HepG2 (cell line): ENCODE measurements around the gene PRIMA1. TPM values are rescaled to one million over a fixed set of nuclear protein-coding genes. Genes with fewer than 3 reads are reported as not detected.

ENCODE experiments used
- ATAC-seq: fragments of 200-7000 bp; cut with Tn5 transposase; 3 replicates; pipeline ENCODE4 v1.9.1; 2020; ENCODE audit warnings: mild to moderate bottlenecking, moderate library complexity
- BruUV-seq: library from RNA; stranded (reverse); fragments of 400-500 nt; replicated peaks from 2 replicates; lab custom pipeline; 2021; lab: Mats Ljungman, UMichigan
- CTCF ChIA-PET: fragments of 300-600 bp; formaldehyde crosslinking; extraction: SDS; loops from one replicate; lab custom pipeline; 2021; ENCODE audit warnings: low total read pairs, inconsistent platforms, low intra/inter-chr PET ratio; lab: Yijun Ruan, JAX
- POLR2A ChIA-PET: fragments of 350-600 bp; sonication (Branson Sonifier 250); formaldehyde crosslinking; loops from one replicate; lab custom pipeline; 2020; ENCODE audit warnings: antibody characterized with exemption, inconsistent platforms; lab: Yijun Ruan, JAX
- DNase-seq: peaks from one replicate; pipeline ENCODE4 v3.0.0-alpha.2; 2015; ENCODE audit warnings: low spot score
- FAIRE-seq: peaks from 3 replicates; lab custom pipeline; 2011; peaks lifted over from hg19 to GRCh38; lab: Jason Lieb, UNC
- H2AFZ ChIP-seq: one replicate; pipeline ENCODE4 v1.6.1; 2011; ENCODE audit warnings: low read length, inconsistent platforms
- H3K27ac ChIP-seq: fragments of 300-600 bp; 3 replicates; pipeline ENCODE4 v1.8.0; 2011; ENCODE audit warnings: mixed run types, mild to moderate bottlenecking, mixed read lengths, low read length, inconsistent platforms; ENCODE audit not compliant: insufficient read depth; ENCODE audit errors: extremely low read length
- H3K27me3 ChIP-seq, 2 experiments: fragments of 200-600 bp in 1 of 2; 2 replicates in 1 of 2; 3 replicates in 1 of 2; pipeline versions ENCODE4 v1.6.0 to v1.8.0; 2011; ENCODE audit warnings: low read length in 2 of 2, mild to moderate bottlenecking in 2 of 2, moderate library complexity in 2 of 2, inconsistent platforms in 1 of 2; ENCODE audit not compliant: insufficient read depth in 2 of 2, control insufficient read depth in 1 of 2
- H3K36me3 ChIP-seq, 2 experiments: fragments of 200-600 bp in 1 of 2; replicated peaks in 1 of 2; 2 replicates in 1 of 2; 3 replicates in 1 of 2; pipeline versions ENCODE4 v1.5.1 to v1.8.0; 2011; ENCODE audit warnings: low read length in 2 of 2, inconsistent platforms in 1 of 2; ENCODE audit not compliant: insufficient read depth in 2 of 2, control insufficient read depth in 1 of 2
- H3K4me1 ChIP-seq: 2 replicates; pipeline ENCODE4 v1.5.1; 2012; ENCODE audit warnings: low read length, inconsistent platforms; ENCODE audit not compliant: insufficient read depth
- H3K4me2 ChIP-seq: 2 replicates; pipeline ENCODE4 v1.6.0; 2011; ENCODE audit warnings: low read depth, low read length, inconsistent platforms
- H3K4me3 ChIP-seq, 3 experiments: fragments of 200-600 bp in 1 of 3; sonication (generic), shearing (Covaris generic) in 1 of 3; replicated peaks in 1 of 3; 2 replicates each; pipeline ENCODE4 v1.5.1; 2011 to 2016; ENCODE audit warnings: low read length in 3 of 3, inconsistent platforms in 2 of 3, low read depth in 2 of 3, mild to moderate bottlenecking in 2 of 3, control low read depth in 1 of 3, mixed read lengths in 1 of 3; ENCODE audit not compliant: insufficient read depth in 1 of 3
- H3K79me2 ChIP-seq: one replicate; pipeline ENCODE4 v1.6.1; 2011; ENCODE audit warnings: low read length, inconsistent platforms; ENCODE audit not compliant: insufficient read depth
- H3K9ac ChIP-seq: 2 replicates; pipeline ENCODE4 v1.6.0; 2011; ENCODE audit warnings: mild to moderate bottlenecking, low read depth, low read length, inconsistent platforms; ENCODE audit not compliant: insufficient read depth
- H3K9me3 ChIP-seq: 2 replicates; pipeline ENCODE4 v1.5.1; 2012; ENCODE audit warnings: mild to moderate bottlenecking, low read length
- H4K20me1 ChIP-seq: 2 replicates; pipeline ENCODE4 v1.6.0; 2011; ENCODE audit warnings: inconsistent platforms, mild to moderate bottlenecking, low read length, moderate library complexity; ENCODE audit not compliant: insufficient read depth
- ARHGAP35 ChIP-seq: sonication (generic); formaldehyde crosslinking; IDR thresholded peaks from 2 replicates; pipeline ENCODE4 v1.9.0; 2022; ENCODE audit warnings: mild to moderate bottlenecking, inconsistent platforms, moderate library complexity, missing genetic modification reagents, borderline replicate concordance
- BCL3 ChIP-seq: sonication (generic); formaldehyde crosslinking; IDR thresholded peaks from 2 replicates; pipeline ENCODE4 v1.5.1; 2020; ENCODE audit warnings: mild to moderate bottlenecking, missing genetic modification reagents, moderate library complexity
- DR1 ChIP-seq: sonication (generic); formaldehyde crosslinking; IDR thresholded peaks from 2 replicates; pipeline ENCODE4 v1.8.0; 2021; ENCODE audit warnings: mild to moderate bottlenecking, missing genetic modification reagents, inconsistent platforms
- FOXK2 ChIP-seq: fragments of 450-650 bp; IDR thresholded peaks from 2 replicates; pipeline ENCODE4 v1.6.1; 2016
- HOXA5 ChIP-seq: sonication (generic); formaldehyde crosslinking; IDR thresholded peaks from 2 replicates; pipeline ENCODE4 v1.4.0; 2020; ENCODE audit warnings: missing genetic modification reagents
- MTF2 ChIP-seq: sonication (generic); formaldehyde crosslinking; IDR thresholded peaks from 2 replicates; pipeline ENCODE4 v1.5.0; 2020; ENCODE audit warnings: missing genetic modification reagents, borderline replicate concordance
- NFIB ChIP-seq: sonication (generic); formaldehyde crosslinking; IDR thresholded peaks from 2 replicates; pipeline ENCODE4 v1.9.0; 2021; ENCODE audit warnings: missing genetic modification reagents, mild to moderate bottlenecking, borderline replicate concordance
- POLR2AphosphoS5 ChIP-seq: IDR thresholded peaks from 2 replicates; pipeline ENCODE4 v1.6.1; 2012; ENCODE audit warnings: low read depth, low read length
- WGBS: methylation state at CpG from one replicate; pipeline ENCODE4 v1.1.6; 2017; ENCODE audit warnings: low lambda C conversion rate; 5-methylcytosine and 5-hydroxymethylcytosine counted together
- in situ Hi-C: cut with HindIII; loops from 2 replicates; pipeline ENCODE4 v1.10.0; 2017; ENCODE audit warnings: low pct_unique_long_range_greater_than_20kb; ENCODE audit not compliant: extremely low pct_ligation_motif_present
- intact Hi-C: fragments of 100-400 bp; cut with micrococcal nuclease; formaldehyde crosslinking; loops from one replicate; pipeline ENCODE4 v1.10.0; 2022; ENCODE audit not compliant: unreplicated experiment
- polyA plus RNA-seq, 8 experiments: library from polyadenylated mRNA; depleted of rRNA in 3 of 8; stranded (reverse) in 7 of 8; unstranded in 1 of 8; fragments of >200 nt; fragmentation: Illumina TruSeq in 4 of 8; extraction: Trizol in 4 of 8; gene quantifications; 2 replicates each; pipeline versions ENCODE4 v1.2.1 to v1.2.3, GENCODE V29; 2011 to 2016; ENCODE audit warnings: low read depth in 4 of 8, missing spikeins in 1 of 8, mixed read lengths in 1 of 8; ENCODE audit not compliant: insufficient read depth in 1 of 8
- total RNA-seq, 5 experiments: library from RNA; depleted of rRNA; stranded (reverse); fragments of >200 nt; fragmentation: Illumina TruSeq; extraction: Trizol; gene quantifications; 2 replicates each; pipeline ENCODE4 v1.2.3, GENCODE V29; 2016; ENCODE audit warnings: low read depth in 1 of 5

PRIMA1 gene
- total and polyA plus RNA-seq, 2 of the 13 experiments (the other 11 are each of a cell fraction or from before 2014, with no cell fraction given): 2.4 to 3.2 TPM

- Histone ChIP-seq H3K36me3 (no peaks in the 10 kb centered on the region; a peak in 1 of 5 replicates), H3K27ac (no peak overlapping the region), H3K79me2 (no peaks in the 10 kb centered on the region), H3K4me3 (no peak overlapping the region), H3K9ac (no peak overlapping the region), H3K9me3 (no peaks in the 10 kb centered on the region), H4K20me1 (no peaks in the 10 kb centered on the region), H3K4me2 (no peak overlapping the region), H2AFZ (no peak overlapping the region), H3K27me3 (no peaks in the 10 kb centered on the region), H3K4me1 (no peaks in the 10 kb centered on the region)
- ChIA-PET CTCF (no interaction called here), POLR2A (no interaction called here)
- FAIRE-seq (no peak), ATAC-seq (no peak), DNase-seq (no peak)
- WGBS: 83% methylated on average over 7 of the region's 8 CpGs
- in situ Hi-C loops (no loop called here), intact Hi-C loops (no loop called here)
- TF ChIP-seq NFIB (CRISPR knock-in tag): no peak
- no peak for TF ChIP-seq DR1 (CRISPR knock-in tag)
- no TSS peak for BruUV-seq
Observed at GRCh38 chr14:93728651-93729016, 59.7 kb downstream of the PRIMA1 start.

- H3K27me3 ChIP-seq: no peaks in the 10 kb centered on the region
- CTCF ChIA-PET: no interaction called here
- DNase-seq (no peak), FAIRE-seq (no peak), ATAC-seq (no peak)
- H4K20me1 ChIP-seq: no peaks in the 10 kb centered on the region
- H3K27ac ChIP-seq: no peak overlapping the region
- intact Hi-C loops: no loop called here
- H3K4me3 ChIP-seq: no peak overlapping the region
- TF ChIP-seq BCL3 (CRISPR knock-in tag): no peak
- no peak for TF ChIP-seq POLR2AphosphoS5
- no peak for TF ChIP-seq FOXK2
- no peak for TF ChIP-seq HOXA5 (CRISPR knock-in tag)
- no peak for TF ChIP-seq ARHGAP35 (CRISPR knock-in tag)
- TF ChIP-seq MTF2 (CRISPR knock-in tag): no peak
- TF ChIP-seq, all 625 proteins: peak for 0
- Histone ChIP-seq H3K4me1 (no peaks in the 10 kb centered on the region), H3K9ac (no peak overlapping the region), H3K4me2 (no peak overlapping the region), H3K79me2 (no peaks in the 10 kb centered on the region), H3K36me3 (no peaks in the 10 kb centered on the region; a peak in 1 of 5 replicates), H3K9me3 (no peaks in the 10 kb centered on the region), H2AFZ (no peak overlapping the region)
- 86% methylated on average over 17 of the region's 19 CpGs for WGBS
- POLR2A ChIA-PET: no interaction called here
- no TSS peak for BruUV-seq
- in situ Hi-C loops: no loop called here
Observed at GRCh38 chr14:93727917-93728650, 60.2 kb downstream of the PRIMA1 start.
